Ovary (tissue), 3 donors: ENCODE results near the gene IDE.

Source experiments
- CTCF ChIP-seq, 3 donors: fragments of 450-650 bp in 2 of 3; fragments of 200-600 bp in 1 of 3; IDR thresholded peaks; one replicate each; pipeline versions ENCODE4 v1.5.1 to v1.8.0; 2016 to 2022; ENCODE audit warnings: antibody characterized with exemption in 3 of 3, mild to moderate bottlenecking in 1 of 3
- POLR2A ChIP-seq: fragments of 450-650 bp; IDR thresholded peaks from one replicate; pipeline ENCODE4 v1.6.1; 2017; ENCODE audit warnings: antibody characterized with exemption, mild to moderate bottlenecking, moderate library complexity
- donor health status: DM: no; HTN: no; CAD: no.

GRCh38 chr10:92490387-92490786 lies 83.5 kb downstream of the IDE start:
- no peak for TF ChIP-seq CTCF (IDR thresholded peaks at IDR 0.05)
- TF ChIP-seq POLR2A, result no peak
